ENCODE measurements around the gene DDAH1. TPM values are rescaled to one million over a fixed set of nuclear protein-coding genes. Genes with fewer than 3 reads are reported as not detected.
A peak's percentile ranks its signal among the peaks of the same experiment; 100 is the strongest.
"Not testable (repeated sequence)": the region's sequence is repeated elsewhere in the genome, so short reads cannot be mapped to it uniquely, and the experiment has no call there.

Gene DDAH1
- total RNA-seq (2014; rRNA removed; shearing (Covaris generic)): 75.6 and 82.7 TPM in 2 replicates

DNA sequence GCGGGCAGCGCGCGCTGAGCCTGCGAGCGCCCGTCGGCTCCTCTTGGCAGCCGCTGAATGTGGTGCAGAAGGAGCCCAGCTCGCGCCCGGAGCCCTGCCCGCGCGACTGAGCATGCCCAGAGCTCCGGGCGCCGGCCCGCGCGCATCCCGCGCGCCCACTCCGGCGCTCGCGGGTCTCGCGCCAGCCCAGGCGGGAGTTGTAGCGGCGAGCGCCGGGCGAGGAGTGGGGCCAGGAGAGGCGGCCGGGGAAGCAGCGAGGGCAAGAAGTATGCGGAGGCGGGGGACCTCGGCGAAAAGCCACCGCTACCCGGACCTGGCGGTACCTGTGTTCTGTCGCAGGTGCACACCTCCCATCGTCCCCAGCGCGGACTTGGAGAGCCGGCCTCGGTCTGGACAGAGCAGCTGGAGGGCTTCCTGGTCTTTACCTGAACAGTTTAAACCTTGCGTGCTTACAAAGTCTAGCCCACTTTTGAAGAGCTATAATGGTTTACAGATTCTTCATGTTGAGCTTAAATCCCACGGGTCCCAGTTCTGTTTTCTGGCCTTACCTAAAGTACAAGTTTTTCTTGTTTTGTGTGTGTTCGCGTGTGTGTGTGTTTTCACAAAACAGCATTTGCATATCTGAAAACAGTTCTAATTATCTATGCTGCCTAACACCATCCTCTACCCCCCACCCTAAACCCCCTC, at the start of gene DDAH1:
Gene DDAH1 (minus strand): TSS at position 61 of the 687 bp plus-strand sequence. CDS start 114 bp downstream, outside the sequence.
- peak; percentile 78 for DNase-seq (ENCODE audit: low spot score)

DNA sequence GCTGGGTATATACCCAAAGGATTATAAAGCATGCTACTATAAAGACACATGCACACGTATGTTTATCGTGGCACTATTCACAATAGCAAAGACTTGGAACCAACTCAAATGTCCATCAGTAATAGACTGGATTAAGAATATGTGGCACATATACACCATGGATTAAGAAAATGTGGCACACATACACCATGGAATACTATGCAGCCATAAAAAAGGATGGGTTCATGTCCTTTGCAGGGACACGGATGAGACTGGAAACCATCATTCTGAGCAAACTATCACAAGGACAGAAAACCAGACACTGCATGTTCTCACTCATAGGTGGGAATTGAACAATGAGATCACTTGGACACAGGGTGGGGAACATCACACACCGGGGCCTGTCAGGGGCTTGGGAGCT, 49.0 kb upstream of the DDAH1 start:
- DNase-seq (ENCODE audit: low spot score): not testable (repeated sequence)

- DNase-seq (ENCODE audit: low spot score): no peak
These were observed 39.5 kb upstream of the DDAH1 start for GRCh38 chr1:85504417-85504816.

DNA sequence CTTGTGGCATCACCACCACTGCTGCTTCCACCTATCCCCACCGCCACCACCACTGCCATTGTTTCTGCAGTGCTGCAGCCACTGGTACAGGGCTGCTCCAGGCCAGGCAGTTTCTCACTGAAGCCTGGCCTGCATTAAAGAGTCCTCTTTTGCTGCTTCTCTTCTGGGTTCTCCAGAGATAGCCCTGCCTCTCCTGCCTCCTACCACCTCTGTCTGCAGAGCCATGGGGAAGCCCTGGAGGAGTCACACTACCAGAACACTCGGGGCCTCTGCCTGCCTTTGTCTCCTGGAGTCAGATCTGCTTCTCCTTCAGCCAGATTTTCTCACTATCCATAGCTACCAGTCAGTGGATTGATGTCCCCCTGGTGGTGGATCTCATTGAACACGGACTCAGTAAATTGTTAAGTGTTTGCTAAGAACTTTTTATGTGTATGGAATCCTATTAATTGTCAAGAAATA, 37.7 kb upstream of the DDAH1 start:
- peak; percentile 90 for DNase-seq (ENCODE audit: low spot score)

- DNase-seq (ENCODE audit: low spot score): no peak
These were observed 37.2 kb upstream of the DDAH1 start for GRCh38 chr1:85502171-85502570.

- no peak for DNase-seq (ENCODE audit: low spot score)
These were observed 36.5 kb upstream of the DDAH1 start for GRCh38 chr1:85501355-85501898.

GRCh38 chr1:85496941-85497582, 32.1 kb upstream of the DDAH1 start:
- DNase-seq (ENCODE audit: low spot score): no peak

- peak; percentile 60 for DNase-seq (ENCODE audit: low spot score)
These were observed 30.6 kb upstream of the DDAH1 start for GRCh38 chr1:85495556-85495955.

DNA sequence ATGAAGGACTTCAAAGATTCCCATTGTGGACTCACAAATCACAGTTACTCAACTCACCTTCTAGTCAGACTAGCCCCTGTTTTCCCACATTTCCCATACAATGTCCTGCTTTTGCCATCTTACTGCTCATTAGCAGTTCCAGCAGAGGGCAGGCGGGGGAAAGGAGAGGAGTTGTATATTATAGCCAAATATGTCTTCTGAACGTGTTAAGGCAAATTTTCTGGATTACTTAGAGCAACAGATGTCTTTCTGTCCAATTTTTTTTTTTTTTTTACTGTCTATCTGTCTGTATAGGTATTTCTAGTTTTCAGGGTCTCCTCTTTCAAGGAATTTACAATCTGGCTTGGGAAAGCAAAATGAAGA, 29.9 kb upstream of the DDAH1 start:
- peak; percentile 31 for DNase-seq (ENCODE audit: low spot score)

GRCh38 chr1:85494074-85494903, 29.3 kb upstream of the DDAH1 start:
- no peak for DNase-seq (ENCODE audit: low spot score)

GRCh38 chr1:85490270-85490985, 25.5 kb upstream of the DDAH1 start:
- DNase-seq (ENCODE audit: low spot score): no peak

GRCh38 chr1:85488126-85488525, 23.2 kb upstream of the DDAH1 start:
- DNase-seq (ENCODE audit: low spot score): no peak

- DNase-seq (ENCODE audit: low spot score): no peak
These were observed 20.6 kb upstream of the DDAH1 start for GRCh38 chr1:85485516-85485915.

DNA sequence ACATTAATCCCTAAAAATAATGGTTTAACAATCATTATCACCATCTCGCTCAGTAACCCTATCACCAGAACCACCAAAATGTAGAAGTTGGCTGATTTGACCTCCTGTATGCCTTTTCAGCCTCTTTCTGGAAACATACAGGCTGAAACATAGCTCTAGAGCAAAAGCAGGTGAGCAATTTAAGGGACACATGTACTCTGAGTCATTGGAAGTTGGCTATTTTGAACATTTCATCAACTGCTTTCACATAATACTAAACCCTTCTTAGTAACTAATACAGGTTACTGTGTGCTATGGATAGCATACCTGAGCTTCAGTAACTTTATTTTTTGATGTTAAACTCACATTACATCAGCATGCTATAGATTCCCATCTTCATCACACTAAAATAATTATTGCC, 19.8 kb upstream of the DDAH1 start:
- no peak for DNase-seq (ENCODE audit: low spot score)

DNA sequence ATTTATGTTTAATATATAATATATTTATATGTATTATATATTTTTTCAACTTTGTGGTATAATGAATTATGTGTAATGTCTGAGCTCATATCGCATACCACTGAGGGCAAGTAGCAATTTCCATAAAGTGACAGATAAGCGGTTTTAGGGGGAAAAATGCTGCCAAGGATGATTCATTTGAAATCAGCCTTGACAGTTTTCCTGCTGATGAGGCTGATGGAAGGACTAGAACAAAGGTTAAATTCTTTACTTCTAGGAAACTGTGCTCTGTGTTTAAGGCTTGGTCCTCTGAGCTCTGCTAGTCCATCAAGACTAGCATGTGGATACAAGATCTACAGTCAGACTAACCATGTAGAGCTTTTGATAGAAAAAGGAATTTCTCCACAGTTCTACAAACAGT, 19.3 kb upstream of the DDAH1 start:
- no peak for DNase-seq (ENCODE audit: low spot score)

GRCh38 chr1:85481688-85482087, 16.7 kb upstream of the DDAH1 start:
- no peak for DNase-seq (ENCODE audit: low spot score)

GRCh38 chr1:85480566-85480965, 15.6 kb upstream of the DDAH1 start:
- DNase-seq (ENCODE audit: low spot score): no peak

GRCh38 chr1:85479491-85479890, 14.5 kb upstream of the DDAH1 start:
- DNase-seq (ENCODE audit: low spot score): no peak

- no peak for DNase-seq (ENCODE audit: low spot score)
These were observed 13.4 kb upstream of the DDAH1 start for GRCh38 chr1:85478366-85478765.

DNA sequence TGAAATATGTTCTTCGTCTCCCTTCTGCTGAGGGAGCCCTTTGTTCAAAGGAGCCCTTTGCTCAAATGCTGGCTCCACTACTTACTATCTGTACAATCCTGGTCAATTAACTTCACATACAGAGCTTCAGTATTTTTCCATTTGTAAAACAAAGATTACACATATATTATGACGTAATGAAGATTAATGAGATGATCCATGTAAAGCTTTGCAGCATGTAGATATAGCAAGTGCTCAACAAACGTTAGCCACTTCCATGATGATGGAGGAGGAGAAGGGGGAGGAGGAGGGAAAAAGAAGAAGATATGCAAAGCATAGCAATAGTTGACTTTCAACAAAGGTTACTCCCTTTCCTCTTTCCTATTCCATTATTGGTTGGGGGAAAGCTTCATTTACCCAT, 10.1 kb upstream of the DDAH1 start:
- no peak for DNase-seq (ENCODE audit: low spot score)

DNA sequence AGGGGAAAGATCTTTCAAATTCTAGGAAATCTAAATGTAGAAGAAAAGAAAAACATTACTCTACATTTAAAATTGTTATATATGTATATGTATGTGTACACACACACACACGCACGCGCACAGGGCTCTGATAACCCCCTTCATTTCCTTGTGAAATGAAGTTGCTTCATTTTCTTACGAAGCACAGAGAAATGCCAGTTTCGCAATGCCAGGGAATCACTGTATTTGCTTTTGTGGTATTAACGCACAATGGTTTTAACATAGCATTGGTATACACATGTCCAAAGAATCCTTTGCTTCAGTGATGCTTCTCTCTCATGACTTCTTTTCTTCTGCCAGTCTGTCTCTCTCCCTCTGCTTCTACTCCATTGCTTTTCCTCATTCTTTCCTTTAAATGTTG, 8.4 kb upstream of the DDAH1 start:
- DNase-seq (ENCODE audit: low spot score): no peak

All from HT-29 (cell line).